LoVo (cell line): ENCODE measurements around the gene NEO1.

ENCODE experiments used
- DNase-seq: peaks from one replicate; pipeline ENCODE4 v3.0.0-alpha.2; 2016; ENCODE audit warnings: low spot score

The NEO1 gene

GRCh38 chr15:73212424-73212823, 160.2 kb downstream of the NEO1 start:
- DNase-seq: no peak

GRCh38 chr15:73221450-73221849, 169.2 kb downstream of the NEO1 start:
- peak; percentile 7 for DNase-seq

- peak; percentile 19 for DNase-seq
Measured at GRCh38 chr15:73225358-73226015, 173.2 kb downstream of the NEO1 start.

GRCh38 chr15:73226093-73226814, 174.0 kb downstream of the NEO1 start:
- no peak for DNase-seq

- no peak for DNase-seq
Measured at GRCh38 chr15:73227433-73228056, 175.3 kb downstream of the NEO1 start.

GRCh38 chr15:73228128-73228646, 175.9 kb downstream of the NEO1 start:
- DNase-seq: no peak

- DNase-seq: no peak
Measured at GRCh38 chr15:73231661-73232419, 179.6 kb downstream of the NEO1 start.

- no peak for DNase-seq
Measured at GRCh38 chr15:73232776-73233175, 180.5 kb downstream of the NEO1 start.

- no peak for DNase-seq
Measured at GRCh38 chr15:73233623-73234022, 181.4 kb downstream of the NEO1 start.

GRCh38 chr15:73237910-73238309, 185.6 kb downstream of the NEO1 start:
- no peak for DNase-seq

GRCh38 chr15:73239564-73240215, 187.4 kb downstream of the NEO1 start:
- no peak for DNase-seq

GRCh38 chr15:73240866-73241499, 188.7 kb downstream of the NEO1 start:
- DNase-seq: peak; percentile 62

- DNase-seq: no peak
Measured at GRCh38 chr15:73244333-73244732, 192.1 kb downstream of the NEO1 start.

- DNase-seq: no peak
Measured at GRCh38 chr15:73246439-73246838, 194.2 kb downstream of the NEO1 start.

- no peak for DNase-seq
Measured at GRCh38 chr15:73246898-73247297, 194.6 kb downstream of the NEO1 start.

- DNase-seq: no peak
Measured at GRCh38 chr15:73247331-73247730, 195.1 kb downstream of the NEO1 start.

- DNase-seq: no peak
Measured at GRCh38 chr15:73249499-73249898, 197.2 kb downstream of the NEO1 start.

- DNase-seq: no peak
Measured at GRCh38 chr15:73254598-73254997, 202.3 kb downstream of the NEO1 start.

GRCh38 chr15:73258271-73259108, 206.2 kb downstream of the NEO1 start:
- no peak for DNase-seq

GRCh38 chr15:73264881-73265280, 212.6 kb downstream of the NEO1 start:
- DNase-seq: no peak
